ENCODE data around the gene ATP8B4. TPM values are rescaled to one million over a fixed set of nuclear protein-coding genes. Genes with fewer than 3 reads are reported as not detected.

The ATP8B4 gene
- polyA plus RNA-seq, 4 donors, result 2.5 to 3.9 (median 3.5) TPM

- DNase-seq (ENCODE audit: low read depth in 4 of 4, low spot score in 3 of 4), result no peak
Measured at GRCh38 chr15:49876401-49877038, 242.5 kb downstream of the ATP8B4 start.

- DNase-seq (ENCODE audit: low read depth in 4 of 4, low spot score in 3 of 4), result no peak
Measured at GRCh38 chr15:49875392-49875791, 243.6 kb downstream of the ATP8B4 start.

- DNase-seq (ENCODE audit: low read depth in 4 of 4, low spot score in 3 of 4), result no peak
Measured at GRCh38 chr15:49870472-49870871, 248.6 kb downstream of the ATP8B4 start.

- no peak for DNase-seq (ENCODE audit: low read depth in 4 of 4, low spot score in 3 of 4)
Measured at GRCh38 chr15:49868348-49868747, 250.7 kb downstream of the ATP8B4 start.

- DNase-seq (ENCODE audit: low read depth in 4 of 4, low spot score in 3 of 4), result no peak
Measured at GRCh38 chr15:49865925-49866757, 252.9 kb downstream of the ATP8B4 start.

GRCh38 chr15:49864251-49864650 is 254.8 kb downstream of the ATP8B4 start:
- DNase-seq (ENCODE audit: low read depth in 4 of 4, low spot score in 3 of 4), result no peak

GRCh38 chr15:49863431-49864224 is 255.4 kb downstream of the ATP8B4 start:
- no peak for DNase-seq (ENCODE audit: low read depth in 4 of 4, low spot score in 3 of 4)

GRCh38 chr15:49860101-49860500 is 258.9 kb downstream of the ATP8B4 start:
- no peak for DNase-seq (ENCODE audit: low read depth in 4 of 4, low spot score in 3 of 4)

- no peak for DNase-seq (ENCODE audit: low read depth in 4 of 4, low spot score in 3 of 4)
Measured at GRCh38 chr15:49857496-49858475, 261.2 kb downstream of the ATP8B4 start.

- no peak for DNase-seq (ENCODE audit: low read depth in 4 of 4, low spot score in 3 of 4)
Measured at GRCh38 chr15:49855917-49856637, 263.0 kb downstream of the ATP8B4 start.

GRCh38 chr15:49852756-49853155 is 266.3 kb downstream of the ATP8B4 start:
- no peak for DNase-seq (ENCODE audit: low read depth in 4 of 4, low spot score in 3 of 4)

GRCh38 chr15:49848807-49849206 is 270.2 kb downstream of the ATP8B4 start:
- DNase-seq (ENCODE audit: low read depth in 4 of 4, low spot score in 3 of 4), result no peak

- DNase-seq (ENCODE audit: low read depth in 4 of 4, low spot score in 3 of 4), result no peak
Measured at GRCh38 chr15:49848282-49848724, 270.7 kb downstream of the ATP8B4 start.

GRCh38 chr15:49847423-49848281 is 271.4 kb downstream of the ATP8B4 start:
- no peak for DNase-seq (ENCODE audit: low read depth in 4 of 4, low spot score in 3 of 4)

GRCh38 chr15:49844390-49844789 is 274.6 kb downstream of the ATP8B4 start:
- no peak for DNase-seq (ENCODE audit: low read depth in 4 of 4, low spot score in 3 of 4)

- no peak for DNase-seq (ENCODE audit: low read depth in 4 of 4, low spot score in 3 of 4)
Measured at GRCh38 chr15:49843725-49844124, 275.3 kb downstream of the ATP8B4 start.

GRCh38 chr15:49842031-49842730 is 276.9 kb downstream of the ATP8B4 start:
- no peak for DNase-seq (ENCODE audit: low read depth in 4 of 4, low spot score in 3 of 4)

GRCh38 chr15:49832511-49832910 is 286.5 kb downstream of the ATP8B4 start:
- no peak for DNase-seq (ENCODE audit: low read depth in 4 of 4, low spot score in 3 of 4)
